Neural progenitor cell (in vitro differentiated cells): Measurements from ENCODE around the gene OR51G2. TPM values are rescaled to one million over a fixed set of nuclear protein-coding genes. Genes with fewer than 3 reads are reported as not detected.
"Not testable (repeated sequence)": the region's sequence is repeated elsewhere in the genome, so short reads cannot be mapped to it uniquely, and the experiment has no call there.

Experiments
- DNase-seq: peaks from one replicate; pipeline ENCODE4 v3.0.0-alpha.2; 2016; ENCODE audit warnings: low spot score
- H2AFZ ChIP-seq: fragments of 200-600 bp; sonication (generic); replicated peaks from 2 replicates; pipeline ENCODE4 v1.6.1; 2016; ENCODE audit warnings: antibody characterized with exemption
- H3F3A ChIP-seq: fragments of 200-600 bp; sonication (generic); 2 replicates; pipeline ENCODE4 v1.6.1; 2016; ENCODE audit warnings: antibody characterized with exemption, low read depth
- H3K27ac ChIP-seq: fragments of 200-600 bp; sonication (generic); 2 replicates; pipeline ENCODE4 v1.5.1; 2016; ENCODE audit warnings: mild to moderate bottlenecking
- H3K27me3 ChIP-seq: fragments of 200-600 bp; sonication (generic); 2 replicates; pipeline ENCODE4 v1.6.1; 2016; ENCODE audit warnings: mild to moderate bottlenecking, moderate library complexity
- H3K36me3 ChIP-seq: fragments of 200-600 bp; sonication (generic); 2 replicates; pipeline ENCODE4 v1.5.1; 2016
- H3K4me1 ChIP-seq: fragments of 200-600 bp; sonication (generic); 2 replicates; pipeline ENCODE4 v1.6.1; 2016; ENCODE audit warnings: mixed run types
- H3K4me2 ChIP-seq: fragments of 200-600 bp; sonication (generic); 2 replicates; pipeline ENCODE4 v1.6.1; 2016
- H3K4me3 ChIP-seq: fragments of 200-600 bp; sonication (generic); 2 replicates; pipeline ENCODE4 v1.5.1; 2016
- H3K79me2 ChIP-seq: fragments of 200-600 bp; sonication (generic); 2 replicates; pipeline ENCODE4 v1.6.1; 2016; ENCODE audit warnings: low read depth
- H3K9ac ChIP-seq: fragments of 200-600 bp; sonication (generic); 2 replicates; pipeline ENCODE4 v1.6.1; 2016
- H3K9me3 ChIP-seq: fragments of 200-600 bp; sonication (generic); 2 replicates; pipeline ENCODE4 v1.5.1; 2016; ENCODE audit warnings: low read depth
- H4K20me1 ChIP-seq: fragments of 200-600 bp; sonication (generic); 2 replicates; pipeline ENCODE4 v1.6.1; 2016; ENCODE audit warnings: low read depth
- H3K27ac Mint-ChIP-seq: 3 replicates; pipeline ENCODE4 v1.8.0; 2021; ENCODE audit warnings: mixed read lengths
- H3K27me3 Mint-ChIP-seq: 2 replicates; pipeline ENCODE4 v1.8.0; 2022; ENCODE audit warnings: low read depth, mild to moderate bottlenecking, inconsistent platforms, moderate library complexity, mixed read lengths; ENCODE audit not compliant: insufficient read depth
- H3K36me3 Mint-ChIP-seq: 3 replicates; pipeline ENCODE4 v1.8.0; 2021; ENCODE audit warnings: mixed read lengths
- H3K4me1 Mint-ChIP-seq: 3 replicates; pipeline ENCODE4 v1.8.0; 2021; ENCODE audit warnings: mixed read lengths
- H3K4me3 Mint-ChIP-seq: 3 replicates; pipeline ENCODE4 v1.8.0; 2021; ENCODE audit warnings: mild to moderate bottlenecking, moderate library complexity, mixed read lengths
- H3K9me3 Mint-ChIP-seq: 3 replicates; pipeline ENCODE4 v1.8.0; 2020; ENCODE audit warnings: mixed read lengths
- CTCF ChIP-seq: fragments of 200-600 bp; sonication (generic); IDR thresholded peaks from 2 replicates; pipeline ENCODE4 v1.5.1; 2017; ENCODE audit warnings: antibody characterized with exemption, mild to moderate bottlenecking
- EZH2 ChIP-seq: fragments of 200-600 bp; sonication (generic); IDR thresholded peaks from 2 replicates; pipeline ENCODE4 v1.6.1; 2017; ENCODE audit warnings: antibody characterized with exemption, mild to moderate bottlenecking, moderate library complexity
- EZH2phosphoT487 ChIP-seq: fragments of 200-600 bp; sonication (generic); IDR thresholded peaks from 2 replicates; pipeline ENCODE4 v1.6.1; 2017; ENCODE audit warnings: antibody characterized with exemption
- total RNA-seq: library from RNA; depleted of rRNA; stranded (reverse); fragments of >200 nt; gene quantifications from 2 replicates; pipeline ENCODE4 v1.2.3, GENCODE V29; 2015; ENCODE audit warnings: low replicate concordance

Gene OR51G2
- total RNA-seq, 1 donor from 2014 or later, result not detected

GRCh38 chr11:4957396-4957795 is 38.2 kb upstream of the OR51G2 start:
- no peaks in the 10 kb centered on the region for H3K36me3 ChIP-seq
- H3K36me3 Mint-ChIP-seq, result no peaks in the 10 kb centered on the region
- no peak for DNase-seq
- no peak overlapping the region for H3K27ac ChIP-seq
- H3K4me2 ChIP-seq, result no peak overlapping the region
- H3K9me3 ChIP-seq, result no peaks in the 10 kb centered on the region
- H3F3A ChIP-seq, result no peaks in the 10 kb centered on the region
- no peak overlapping the region for H3K9ac ChIP-seq
- H3K4me1 Mint-ChIP-seq, result no peaks in the 10 kb centered on the region
- H3K4me3 ChIP-seq, result no peak overlapping the region
- H3K27me3 ChIP-seq, result no peaks in the 10 kb centered on the region
- H3K27ac Mint-ChIP-seq, result no peak overlapping the region
- no peaks in the 10 kb centered on the region for H4K20me1 ChIP-seq
- H3K79me2 ChIP-seq, result no peaks in the 10 kb centered on the region
- peaks cover 2% of the 10 kb centered on the region for H3K27me3 Mint-ChIP-seq
- H2AFZ ChIP-seq, result no peak overlapping the region
- no peak overlapping the region for H3K4me3 Mint-ChIP-seq
- no peaks in the 10 kb centered on the region for H3K4me1 ChIP-seq
- no peaks in the 10 kb centered on the region for H3K9me3 Mint-ChIP-seq
- TF ChIP-seq EZH2 (no peak), CTCF (no peak), EZH2phosphoT487 (no peak)

DNA sequence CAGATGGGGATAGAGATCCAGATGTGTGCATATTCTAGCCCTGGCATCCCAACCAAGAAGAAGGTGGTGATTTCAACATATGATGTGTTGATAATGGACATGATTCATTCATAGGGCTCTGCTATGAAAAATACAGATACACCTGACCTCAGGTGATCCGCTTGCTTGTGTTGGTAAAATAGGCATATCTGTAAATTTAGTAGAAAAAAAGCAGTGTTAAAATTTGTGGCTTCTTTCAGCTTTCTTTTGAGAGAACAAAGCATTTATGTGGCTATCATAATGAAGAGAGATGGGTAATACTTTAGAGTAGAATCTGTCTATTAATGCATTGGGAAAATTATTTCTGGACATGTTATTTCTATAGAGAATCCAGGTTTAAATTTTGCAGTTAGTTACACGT is 36.5 kb upstream of the OR51G2 start, which contains the start of gene OR51A2:
Gene OR51A2, minus strand, starts transcription at position 101 of the 400 bp plus-strand sequence. Its CDS starts 0 bp downstream, at position 101.
- H3K36me3 ChIP-seq, H3K4me1 Mint-ChIP-seq, H3K79me2 ChIP-seq, H3K36me3 Mint-ChIP-seq, H3K27ac Mint-ChIP-seq, H3K27me3 Mint-ChIP-seq, H3K9ac ChIP-seq, H4K20me1 ChIP-seq, H3F3A ChIP-seq, H3K9me3 ChIP-seq, H3K27ac ChIP-seq, H3K9me3 Mint-ChIP-seq, H2AFZ ChIP-seq, H3K4me3 Mint-ChIP-seq, H3K27me3 ChIP-seq, H3K4me1 ChIP-seq, DNase-seq, H3K4me2 ChIP-seq, H3K4me3 ChIP-seq: not testable (repeated sequence)

DNA sequence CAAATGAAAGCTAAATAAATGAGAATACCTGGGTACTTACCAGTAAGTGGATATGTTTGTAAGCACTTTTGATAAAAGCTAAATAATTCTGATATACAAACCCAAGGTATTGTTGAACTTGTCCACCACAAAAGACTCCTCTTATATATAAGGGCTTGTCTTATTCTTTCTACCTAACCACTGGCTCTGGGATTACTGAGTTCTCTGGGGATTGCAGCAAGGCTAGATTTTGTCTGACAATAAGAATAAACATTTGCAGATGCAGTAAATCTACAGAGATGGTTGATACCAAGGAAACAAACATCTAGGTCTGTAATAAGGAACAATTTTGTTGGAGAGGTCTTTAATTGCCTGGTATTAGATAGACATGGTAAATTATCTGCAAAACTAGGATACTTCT is 28.4 kb upstream of the OR51G2 start, which contains the start of gene OR51A4:
Gene OR51A4, minus strand, starts transcription at position 101 of the 400 bp plus-strand sequence. CDS start 505 bp downstream, outside the sequence.
- H3K36me3 Mint-ChIP-seq, result no peaks in the 10 kb centered on the region
- Histone ChIP-seq H3K4me3 (no peak within 1 kb of the TSS), H3K27me3 (no peaks in the 10 kb centered on the region), H3K4me2 (no peak within 1 kb of the TSS), H4K20me1 (no peaks in the 10 kb centered on the region), H2AFZ (no peak within 1 kb of the TSS), H3K27ac (no peak within 1 kb of the TSS), H3K9ac (no peak within 1 kb of the TSS), H3K9me3 (no peaks in the 10 kb centered on the region), H3F3A (no peaks in the 10 kb centered on the region), H3K4me1 (no peaks in the 10 kb centered on the region), H3K79me2 (no peaks in the 10 kb centered on the region), H3K36me3 (no peaks in the 10 kb centered on the region)
- H3K27me3 Mint-ChIP-seq, result peaks cover 2% of the 10 kb centered on the region
- H3K27ac Mint-ChIP-seq, result no peak within 1 kb of the TSS
- no peaks in the 10 kb centered on the region for H3K9me3 Mint-ChIP-seq
- DNase-seq, result no peak
- no peaks in the 10 kb centered on the region for H3K4me1 Mint-ChIP-seq
- H3K4me3 Mint-ChIP-seq, result no peak within 1 kb of the TSS
- no peak for TF ChIP-seq EZH2
- TF ChIP-seq CTCF, result no peak
- TF ChIP-seq EZH2phosphoT487, result no peak

DNA sequence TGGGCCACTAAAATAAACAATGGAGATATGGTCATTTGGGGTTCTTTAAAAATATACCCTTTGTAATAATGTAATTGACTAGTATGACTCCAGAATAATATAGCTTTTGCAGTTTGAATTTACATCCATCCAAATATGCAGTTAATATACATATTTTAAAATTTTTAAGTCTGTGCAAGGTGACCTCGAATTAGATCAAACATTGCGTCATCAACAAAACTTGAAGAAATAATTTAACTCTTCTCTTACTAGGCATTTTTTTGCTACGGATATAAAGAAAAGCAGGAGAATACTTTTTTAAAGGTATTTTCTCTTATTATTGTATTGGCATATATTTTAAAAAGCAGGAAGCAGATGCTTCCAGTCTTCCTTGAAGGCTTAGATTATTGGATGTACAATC is 17.6 kb upstream of the OR51G2 start:
- no peaks in the 10 kb centered on the region for H3K36me3 ChIP-seq
- no peaks in the 10 kb centered on the region for H3K4me1 ChIP-seq
- no peaks in the 10 kb centered on the region for H3K27me3 ChIP-seq
- H3K27me3 Mint-ChIP-seq, result no peaks in the 10 kb centered on the region
- H3K79me2 ChIP-seq, result no peaks in the 10 kb centered on the region
- H3K4me2 ChIP-seq, result no peak overlapping the region
- no peak overlapping the region for H3K27ac Mint-ChIP-seq
- H2AFZ ChIP-seq, result no peak overlapping the region
- H3K4me1 Mint-ChIP-seq, result no peaks in the 10 kb centered on the region
- H3K4me3 ChIP-seq, result no peak overlapping the region
- H3K4me3 Mint-ChIP-seq, result no peak overlapping the region
- no peak overlapping the region for H3K9ac ChIP-seq
- H3K36me3 Mint-ChIP-seq, result no peaks in the 10 kb centered on the region
- H4K20me1 ChIP-seq, result no peaks in the 10 kb centered on the region
- no peak overlapping the region for H3K27ac ChIP-seq
- no peaks in the 10 kb centered on the region for H3K9me3 Mint-ChIP-seq
- no peak for TF ChIP-seq CTCF
- TF ChIP-seq EZH2phosphoT487, result no peak
- no peak for TF ChIP-seq EZH2
- DNase-seq, result no peak
- H3K9me3 ChIP-seq, result no peaks in the 10 kb centered on the region
- H3F3A ChIP-seq, result no peaks in the 10 kb centered on the region
